HS-5 (cell line): Measurements from ENCODE around the gene VPS54.
"Not testable (repeated sequence)": the region's sequence is repeated elsewhere in the genome, so short reads cannot be mapped to it uniquely, and the experiment has no call there.

Experiments used
- DNase-seq: peaks from one replicate; pipeline ENCODE4 v3.0.0-alpha.2; 2012; ENCODE audit warnings: low read depth

VPS54 gene

GRCh38 chr2:64023485-64024258, 4.4 kb upstream of the VPS54 start:
- no peak for DNase-seq

- DNase-seq, result no peak
Observed at GRCh38 chr2:64021578-64021977, 2.4 kb upstream of the VPS54 start.

- DNase-seq, result peak; percentile 43
Observed at GRCh38 chr2:64019975-64020528, 824 bp upstream of the VPS54 start.

- no peak for DNase-seq
Observed at GRCh38 chr2:64018701-64019082, 536 bp downstream of the VPS54 start.

- no peak for DNase-seq
Observed at GRCh38 chr2:64017811-64018700, 1.2 kb downstream of the VPS54 start.

- DNase-seq, result no peak
Observed at GRCh38 chr2:64015898-64016297, 3.3 kb downstream of the VPS54 start.

GRCh38 chr2:64015391-64015790, 3.8 kb downstream of the VPS54 start:
- DNase-seq, result no peak

- no peak for DNase-seq
Observed at GRCh38 chr2:64014628-64015027, 4.6 kb downstream of the VPS54 start.

- no peak for DNase-seq
Observed at GRCh38 chr2:64013053-64013452, 6.2 kb downstream of the VPS54 start.

- no peak for DNase-seq
Observed at GRCh38 chr2:64012115-64012514, 7.1 kb downstream of the VPS54 start.

- no peak for DNase-seq
Observed at GRCh38 chr2:64008434-64009009, 10.7 kb downstream of the VPS54 start.

GRCh38 chr2:64007924-64008323, 11.3 kb downstream of the VPS54 start:
- DNase-seq, result no peak

- no peak for DNase-seq
Observed at GRCh38 chr2:64005707-64006356, 13.4 kb downstream of the VPS54 start.

- DNase-seq, result no peak
Observed at GRCh38 chr2:64003239-64003638, 16.0 kb downstream of the VPS54 start.

GRCh38 chr2:64001382-64002101, 17.7 kb downstream of the VPS54 start:
- no peak for DNase-seq

GRCh38 chr2:64000630-64001381, 18.4 kb downstream of the VPS54 start:
- DNase-seq, result no peak

GRCh38 chr2:63999049-63999448, 20.2 kb downstream of the VPS54 start:
- DNase-seq, result no peak

- not testable (repeated sequence) for DNase-seq
Observed at GRCh38 chr2:63996582-63997198, 22.5 kb downstream of the VPS54 start.

- not testable (repeated sequence) for DNase-seq
Observed at GRCh38 chr2:63994329-63995070, 24.7 kb downstream of the VPS54 start.
